ENCODE data around the gene PPIL6.

The PPIL6 gene

GRCh38 chr6:109373762-109374161 lies 66.7 kb downstream of the PPIL6 start:
- no peak for TF ChIP-seq CTCF (IDR thresholded peaks at IDR 0.05; ENCODE audit: low read depth, low read length, poor library complexity, severe bottlenecking)
- TF ChIP-seq EZH2phosphoT487 (IDR thresholded peaks at IDR 0.05; ENCODE audit: borderline replicate concordance, low read length) = no peak
- Histone ChIP-seq H3K4me3 (ENCODE audit: low read length) (no peak overlapping the region), H3K79me2 (ENCODE audit: control insufficient read depth, low read length) (peaks cover 31% of the 10 kb centered on the region), H3K9me3 (ENCODE audit: control insufficient read depth, insufficient read depth, low read length) (no peaks in the 10 kb centered on the region), H3K27me3 (ENCODE audit: control insufficient read depth, low read length) (no peaks in the 10 kb centered on the region), H3K27ac (ENCODE audit: low read depth, low read length) (no peak overlapping the region), H3K36me3 (ENCODE audit: control insufficient read depth, low read length) (peaks cover 99% of the 10 kb centered on the region), H3K9me2 (replicated peaks; ENCODE audit: control insufficient read depth, low read length) (no peaks in the 10 kb centered on the region), H3F3A (ENCODE audit: control insufficient read depth, insufficient read depth) (peaks cover 2% of the 10 kb centered on the region; the same call in 1 of the 2 replicates), H3K4me2 (ENCODE audit: low read length) (no peak overlapping the region), H3K4me1 (ENCODE audit: control insufficient read depth, low read length) (no peaks in the 10 kb centered on the region), H4K20me1 (ENCODE audit: control insufficient read depth, insufficient read depth, low read depth, low read length) (peaks cover 4% of the 10 kb centered on the region; the same call in 1 of the 2 replicates)

GRCh38 chr6:109373331-109373730 lies 67.1 kb downstream of the PPIL6 start:
- TF ChIP-seq EZH2phosphoT487 (IDR thresholded peaks at IDR 0.05; ENCODE audit: borderline replicate concordance, low read length) (no peak), CTCF (IDR thresholded peaks at IDR 0.05; ENCODE audit: low read depth, low read length, poor library complexity, severe bottlenecking) (no peak)
- no peaks in the 10 kb centered on the region for H3K9me2 ChIP-seq (replicated peaks; ENCODE audit: control insufficient read depth, low read length)
- H3K79me2 ChIP-seq (ENCODE audit: control insufficient read depth, low read length) = peaks cover 26% of the 10 kb centered on the region
- H3K4me1 ChIP-seq (ENCODE audit: control insufficient read depth, low read length) = no peaks in the 10 kb centered on the region
- H3K9me3 ChIP-seq (ENCODE audit: control insufficient read depth, insufficient read depth, low read length) = no peaks in the 10 kb centered on the region
- H3K36me3 ChIP-seq (ENCODE audit: control insufficient read depth, low read length) = peaks cover 99% of the 10 kb centered on the region
- peaks cover 2% of the 10 kb centered on the region; the same call in 1 of the 2 replicates for H3F3A ChIP-seq (ENCODE audit: control insufficient read depth, insufficient read depth)
- H3K27ac ChIP-seq (ENCODE audit: low read depth, low read length) = no peak overlapping the region
- H3K4me3 ChIP-seq (ENCODE audit: low read length) = no peak overlapping the region
- 0 out of 2 replicates have a peak, but pooled peaks cover 3% of the 10 kb centered on the region for H4K20me1 ChIP-seq (ENCODE audit: control insufficient read depth, insufficient read depth, low read depth, low read length)
- H3K4me2 ChIP-seq (ENCODE audit: low read length) = no peak overlapping the region
- H3K27me3 ChIP-seq (ENCODE audit: control insufficient read depth, low read length) = no peaks in the 10 kb centered on the region

GRCh38 chr6:109372130-109372529 lies 68.3 kb downstream of the PPIL6 start:
- Histone ChIP-seq H3K79me2 (ENCODE audit: control insufficient read depth, low read length) (peaks cover 14% of the 10 kb centered on the region), H3K4me2 (ENCODE audit: low read length) (no peak overlapping the region), H3K4me1 (ENCODE audit: control insufficient read depth, low read length) (no peaks in the 10 kb centered on the region), H3K9me3 (ENCODE audit: control insufficient read depth, insufficient read depth, low read length) (no peaks in the 10 kb centered on the region), H3K9me2 (replicated peaks; ENCODE audit: control insufficient read depth, low read length) (no peaks in the 10 kb centered on the region), H3K27ac (ENCODE audit: low read depth, low read length) (no peak overlapping the region), H3K27me3 (ENCODE audit: control insufficient read depth, low read length) (no peaks in the 10 kb centered on the region), H3K4me3 (ENCODE audit: low read length) (no peak overlapping the region), H3K36me3 (ENCODE audit: control insufficient read depth, low read length) (peaks cover 98% of the 10 kb centered on the region), H3F3A (ENCODE audit: control insufficient read depth, insufficient read depth) (peaks cover 2% of the 10 kb centered on the region; the same call in 1 of the 2 replicates), H4K20me1 (ENCODE audit: control insufficient read depth, insufficient read depth, low read depth, low read length) (0 out of 2 replicates have a peak, but pooled peaks cover 3% of the 10 kb centered on the region)
- no peak for TF ChIP-seq EZH2phosphoT487 (IDR thresholded peaks at IDR 0.05; ENCODE audit: borderline replicate concordance, low read length)
- no peak for TF ChIP-seq CTCF (IDR thresholded peaks at IDR 0.05; ENCODE audit: low read depth, low read length, poor library complexity, severe bottlenecking)

Measured in DOHH2 (cell line).